GM19438 (cell line): Measurements from ENCODE around the gene PTBP1.
"Not testable (repeated sequence)": the region's sequence is repeated elsewhere in the genome, so short reads cannot be mapped to it uniquely, and the experiment has no call there.

Experiments used
- ATAC-seq: cut with Tn5 transposase; IDR thresholded peaks from one replicate; pipeline ENCODE4 v1.9.1; 2021; ENCODE audit warnings: low read depth; ENCODE audit not compliant: unreplicated experiment

PTBP1 gene

DNA sequence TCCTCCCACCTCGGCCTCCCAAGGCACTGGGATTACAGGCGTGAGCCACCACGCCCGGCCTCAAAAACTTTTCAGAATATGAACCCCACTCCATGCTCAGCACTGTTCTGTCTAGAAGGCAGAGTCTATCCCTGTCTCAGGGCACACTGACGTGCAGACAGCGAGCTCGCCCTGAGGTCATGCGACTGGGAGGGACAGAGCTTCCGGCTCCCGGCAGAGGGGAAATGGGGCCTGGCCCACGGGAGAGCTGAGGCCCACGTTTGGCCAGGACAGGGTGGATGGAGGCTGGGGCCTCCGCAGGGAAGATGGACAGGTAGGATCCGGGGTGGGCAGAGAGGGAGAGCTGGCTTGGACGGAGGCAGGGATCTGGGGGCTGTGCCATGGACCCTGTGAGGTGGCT is 27.6 kb downstream of the PTBP1 start:
- ATAC-seq, result no peak

DNA sequence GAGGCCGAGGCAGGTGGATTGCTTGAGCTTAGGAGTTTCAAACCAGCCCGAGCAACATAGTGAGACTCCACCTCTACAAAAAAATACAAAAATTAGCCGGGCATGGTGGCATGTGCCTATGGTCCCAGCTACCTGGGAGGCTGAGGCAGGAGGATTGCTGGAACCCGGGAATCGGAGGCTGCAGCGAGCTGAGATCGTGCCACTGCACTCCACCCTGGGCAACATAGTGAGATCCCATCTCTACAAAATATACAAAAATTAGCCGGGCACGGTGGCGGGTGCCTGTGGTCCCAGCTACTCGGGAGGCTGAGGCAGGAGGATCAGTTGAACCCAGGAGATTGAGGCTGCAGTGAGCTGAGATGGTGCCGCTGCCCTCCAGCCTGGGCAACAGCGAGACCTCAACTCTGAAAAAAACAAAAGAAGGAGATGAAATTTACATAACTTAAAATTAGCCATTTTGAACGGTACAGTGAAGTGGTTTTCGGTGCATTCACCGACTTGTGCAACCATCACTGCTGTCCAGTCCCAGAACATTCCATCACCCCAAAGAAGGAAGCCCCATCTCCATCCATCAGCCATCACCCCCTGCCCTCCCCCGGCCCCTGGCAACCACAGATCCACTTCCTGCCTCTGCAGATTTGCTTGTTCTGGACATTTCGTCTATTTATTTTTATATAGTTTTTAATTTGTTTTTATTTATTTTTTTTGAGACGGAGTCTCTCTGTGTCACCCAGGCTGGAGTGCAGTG is 28.8 kb downstream of the PTBP1 start:
- no peak for ATAC-seq

DNA sequence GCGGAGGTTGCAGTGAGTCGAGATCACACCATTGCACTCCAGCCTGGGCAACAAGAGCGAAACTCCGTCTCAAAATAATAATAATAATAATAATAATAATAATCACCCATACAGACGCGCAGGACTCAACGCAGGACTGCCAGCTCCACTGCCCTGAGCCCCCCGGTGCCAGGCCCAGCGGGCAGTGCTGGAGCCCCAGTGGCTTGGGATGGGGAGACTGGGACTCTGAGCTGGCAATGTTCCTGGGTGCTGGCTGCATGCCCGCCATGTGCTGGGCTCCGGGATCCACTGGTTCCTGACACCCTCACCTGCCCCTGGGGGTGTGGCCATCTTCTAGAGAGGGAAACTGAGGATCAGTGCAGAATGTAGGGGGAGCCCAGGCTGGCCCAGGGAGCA is 30.1 kb downstream of the PTBP1 start:
- ATAC-seq, result no peak

DNA sequence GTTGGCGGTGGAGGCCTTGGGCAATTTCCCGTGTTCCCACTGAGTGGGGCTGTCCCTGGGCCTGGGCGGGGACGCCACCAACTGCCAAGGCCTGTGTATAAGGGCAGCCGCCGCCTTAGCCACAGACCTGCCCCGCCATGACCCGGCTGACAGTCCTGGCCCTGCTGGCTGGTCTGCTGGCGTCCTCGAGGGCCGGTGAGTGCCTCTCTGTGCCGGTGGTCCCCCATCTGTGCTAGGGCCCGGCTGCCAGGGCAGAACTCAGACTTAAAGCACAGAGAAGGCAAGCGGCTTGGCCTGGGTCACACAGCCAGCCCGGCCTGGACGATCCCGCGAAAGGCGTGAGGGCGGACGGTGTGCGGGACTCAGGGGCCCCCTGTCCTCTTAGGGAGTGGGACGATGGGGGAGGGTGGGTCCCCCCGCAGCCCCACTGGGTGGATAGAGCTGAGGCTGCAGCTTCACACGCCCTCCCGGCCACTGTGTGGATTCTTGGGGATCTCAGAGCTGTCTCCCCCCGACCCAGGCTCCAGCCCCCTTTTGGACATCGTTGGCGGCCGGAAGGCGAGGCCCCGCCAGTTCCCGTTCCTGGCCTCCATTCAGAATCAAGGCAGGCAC is 30.6 kb downstream of the PTBP1 start, which contains the start of gene AZU1:
Gene AZU1, plus strand, starts transcription at position 128 of the 612 bp plus-strand sequence. Its CDS starts 10 bp downstream, at position 138.
- ATAC-seq, result no peak

- no peak for ATAC-seq
Measured at GRCh38 chr19:829129-829758, 32.0 kb downstream of the PTBP1 start.

GRCh38 chr19:831407-832369 is 34.4 kb downstream of the PTBP1 start:
- ATAC-seq, result no peak

DNA sequence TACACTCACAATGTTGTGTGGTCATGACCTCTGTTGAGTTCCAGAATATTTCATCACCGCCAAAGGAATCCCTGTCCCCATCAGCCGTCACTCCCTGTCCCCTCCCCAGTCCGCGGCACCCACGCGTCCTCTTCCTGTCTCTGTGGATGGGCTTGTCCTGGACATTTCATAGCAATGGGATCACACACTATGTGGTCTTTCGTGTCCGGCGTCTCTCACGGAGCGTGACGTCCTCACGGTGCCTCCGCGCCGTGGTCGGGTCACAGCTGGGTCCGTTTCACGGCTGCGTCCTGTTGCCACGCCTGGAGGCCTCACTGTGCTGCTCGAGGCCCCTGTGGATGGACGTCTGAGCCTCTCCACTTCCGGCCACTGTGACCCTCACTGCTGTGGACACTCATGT is 37.0 kb downstream of the PTBP1 start:
- ATAC-seq, result no peak

GRCh38 chr19:835210-835810 is 38.1 kb downstream of the PTBP1 start:
- no peak for ATAC-seq

- ATAC-seq, result no peak
Measured at GRCh38 chr19:840519-841206, 43.4 kb downstream of the PTBP1 start, which contains the start of gene PRTN3. Gene PRTN3, plus strand, starts transcription at chr19:840999. Its CDS starts 10 bp downstream, at chr19:841009.

DNA sequence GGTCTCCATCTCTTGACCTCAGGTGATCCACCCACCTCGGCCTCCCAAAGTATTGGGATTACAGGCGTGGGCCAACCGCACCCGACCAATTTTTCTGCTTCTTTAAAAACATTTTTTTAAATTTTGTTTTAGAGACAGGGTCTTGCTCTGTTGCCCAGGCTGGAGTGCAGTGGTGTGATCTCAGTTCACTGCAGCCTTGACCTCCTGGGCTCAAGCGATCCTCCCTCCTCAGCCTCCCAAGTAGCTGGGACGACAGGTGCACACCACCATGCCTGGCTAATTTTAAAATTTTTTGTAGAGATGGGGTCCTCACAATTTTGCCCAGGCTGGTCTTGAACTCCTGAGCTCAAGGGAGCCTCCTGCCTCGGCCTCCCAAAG is 45.5 kb downstream of the PTBP1 start:
- ATAC-seq, result not testable (repeated sequence)

GRCh38 chr19:843180-843835 is 46.1 kb downstream of the PTBP1 start:
- ATAC-seq, result no peak

DNA sequence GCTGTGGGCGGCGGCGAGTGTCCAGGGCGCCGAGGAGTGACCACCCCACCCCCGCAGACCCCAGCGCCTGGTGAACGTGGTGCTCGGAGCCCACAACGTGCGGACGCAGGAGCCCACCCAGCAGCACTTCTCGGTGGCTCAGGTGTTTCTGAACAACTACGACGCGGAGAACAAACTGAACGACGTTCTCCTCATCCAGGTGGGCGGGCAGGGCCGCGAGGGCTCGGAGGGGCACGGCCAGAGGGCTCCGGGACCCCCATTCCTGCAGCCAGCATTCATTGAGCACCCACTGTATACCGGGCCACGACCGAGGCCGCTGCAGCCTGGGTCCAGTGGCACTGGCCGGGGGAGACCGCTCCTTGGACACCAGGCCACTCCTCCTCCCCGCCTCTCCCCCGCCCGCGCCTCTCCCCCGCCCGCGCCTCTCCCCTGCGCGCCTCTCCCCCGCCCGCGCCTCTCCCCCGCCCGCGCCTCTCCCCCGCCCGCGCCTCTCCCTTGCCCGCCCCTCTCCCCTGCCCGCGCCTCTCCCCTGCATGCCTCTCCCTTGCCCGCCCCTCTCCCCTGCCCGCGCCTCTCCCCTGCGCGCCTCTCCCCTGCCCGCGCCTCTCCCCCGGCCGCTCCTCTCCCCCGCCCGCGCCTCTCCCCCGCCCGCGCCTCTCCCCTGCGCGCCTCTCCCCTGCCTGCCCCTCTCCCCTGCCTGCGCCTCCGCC is 46.7 kb downstream of the PTBP1 start:
- ATAC-seq, result no peak

DNA sequence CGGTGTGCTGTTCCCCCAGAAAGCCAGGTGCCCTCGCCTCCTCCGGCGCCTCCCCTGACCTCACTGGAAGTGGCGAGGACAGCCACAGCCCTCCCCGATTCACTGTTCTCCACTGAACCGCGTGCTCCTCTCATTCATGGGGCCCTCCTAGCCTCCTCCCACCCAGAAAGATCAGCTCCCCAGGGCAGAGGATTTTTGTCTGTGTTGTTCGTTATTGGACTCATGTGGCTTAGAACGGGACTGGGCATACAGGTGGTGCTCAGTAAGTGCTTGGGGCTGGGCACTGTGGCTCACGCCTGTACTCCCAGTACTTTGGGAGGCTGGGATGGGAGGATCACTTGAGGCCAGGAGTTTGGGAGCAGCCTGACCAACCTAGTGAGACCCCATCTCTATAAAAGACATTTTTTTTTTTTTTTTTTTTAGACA is 47.3 kb downstream of the PTBP1 start:
- ATAC-seq, result no peak

DNA sequence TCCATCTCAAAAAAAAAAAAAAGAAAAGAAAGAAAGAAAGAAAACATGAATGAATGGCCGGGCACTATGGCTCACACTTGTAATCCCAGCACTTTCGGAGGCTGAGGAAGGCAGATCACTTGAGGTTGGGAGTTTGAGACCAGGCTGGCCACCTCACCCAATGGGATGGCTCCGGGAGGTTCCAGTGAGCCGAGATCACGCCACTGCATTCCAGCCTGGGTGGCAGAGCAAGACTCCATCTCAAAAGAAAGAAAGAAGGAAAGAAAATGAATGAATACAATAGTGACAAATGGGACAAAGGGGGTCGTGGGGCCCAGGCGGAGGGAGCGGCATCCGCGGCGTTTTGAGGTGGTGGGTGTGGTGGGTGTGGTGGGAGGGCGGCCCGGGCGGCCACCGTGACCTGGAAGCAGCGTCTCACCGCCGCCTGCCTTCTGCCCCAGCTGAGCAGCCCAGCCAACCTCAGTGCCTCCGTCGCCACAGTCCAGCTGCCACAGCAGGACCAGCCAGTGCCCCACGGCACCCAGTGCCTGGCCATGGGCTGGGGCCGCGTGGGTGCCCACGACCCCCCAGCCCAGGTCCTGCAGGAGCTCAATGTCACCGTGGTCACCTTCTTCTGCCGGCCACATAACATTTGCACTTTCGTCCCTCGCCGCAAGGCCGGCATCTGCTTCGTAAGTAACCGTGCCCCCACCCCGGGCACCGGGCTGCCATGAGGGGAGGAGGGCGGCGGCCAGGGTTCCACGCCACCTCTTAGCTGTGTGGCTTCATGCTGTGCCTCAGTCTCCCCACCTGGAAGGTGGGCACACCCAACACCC is 48.7 kb downstream of the PTBP1 start:
- no peak for ATAC-seq

DNA sequence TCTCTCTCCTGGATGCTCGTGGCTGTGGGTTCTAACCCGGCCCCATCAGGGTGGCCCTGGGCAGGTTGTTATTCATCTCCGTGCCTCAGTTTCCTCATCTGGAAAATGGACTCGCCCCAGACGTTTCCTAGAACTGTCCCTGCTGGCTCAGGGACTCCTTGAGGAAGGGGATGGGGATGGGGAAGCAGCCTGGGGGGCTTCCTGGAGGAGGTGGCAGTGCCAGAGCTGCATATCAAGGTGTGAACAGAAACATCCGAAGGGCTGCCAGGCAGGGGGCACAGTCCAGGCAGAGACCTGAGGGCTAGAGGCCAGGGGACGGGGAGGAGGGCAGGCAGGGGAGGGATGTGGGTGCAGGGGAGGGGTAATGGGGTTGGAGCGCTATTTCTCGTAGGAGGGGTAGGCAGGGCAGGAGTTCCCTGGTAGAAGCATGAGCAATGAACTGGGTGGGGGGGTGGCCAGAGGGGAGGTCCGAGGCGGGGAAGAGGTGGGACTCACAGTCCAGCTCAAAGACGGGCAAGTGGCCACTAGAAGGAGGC is 51.2 kb downstream of the PTBP1 start:
- ATAC-seq, result no peak

- ATAC-seq, result not testable (repeated sequence)
Measured at GRCh38 chr19:849195-849594, 51.9 kb downstream of the PTBP1 start.

DNA sequence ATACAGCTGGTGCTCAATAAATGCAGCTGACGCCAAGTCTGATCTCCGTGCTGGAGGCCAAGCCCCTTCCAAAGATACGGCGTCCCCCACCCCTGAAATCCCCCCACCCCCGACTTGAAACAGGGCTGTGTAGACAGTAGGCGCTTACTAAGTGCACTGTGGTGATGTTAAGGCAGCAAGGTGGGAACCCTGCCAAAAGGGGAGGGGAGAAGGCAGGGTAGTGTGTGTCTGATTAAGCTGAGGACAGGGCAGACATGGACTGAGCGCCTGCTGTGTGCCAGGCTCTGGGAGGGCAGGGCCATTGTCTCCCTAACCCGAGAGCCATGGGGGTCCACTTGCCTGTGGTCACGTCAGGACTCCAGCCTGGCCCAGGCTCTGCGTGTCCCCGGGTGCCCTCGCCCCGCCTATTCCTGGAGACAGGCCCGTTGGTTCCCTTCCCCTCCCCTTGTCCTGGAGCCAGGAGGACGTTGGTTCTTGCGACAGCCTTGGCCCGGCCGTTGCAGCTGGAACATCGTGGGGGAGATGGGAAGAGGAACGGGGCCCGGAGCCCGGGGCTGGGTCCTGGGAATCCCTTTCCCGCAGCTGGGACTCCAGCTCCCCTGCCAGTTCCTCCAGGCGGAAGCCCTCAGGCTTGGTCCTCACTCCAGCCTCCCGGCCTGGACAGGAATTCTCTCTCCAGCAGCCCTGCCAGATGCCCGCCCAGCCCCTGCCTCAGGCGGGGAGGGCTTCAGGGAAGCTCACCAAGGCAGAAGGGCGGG is 53.1 kb downstream of the PTBP1 start:
- ATAC-seq, result no peak
